Thyroid gland (tissue), 4 donors: Measurements from ENCODE around the gene WLS. TPM values are rescaled to one million over a fixed set of nuclear protein-coding genes. Genes with fewer than 3 reads are reported as not detected.

Source experiments
- DNase-seq, 2 donors: peaks; one replicate each; pipeline ENCODE4 v3.0.0-alpha.2; 2019
- H3K27ac ChIP-seq, 3 donors: fragments of 200-600 bp; sonication (generic); 1 replicate in 2 of 3; 2 replicates in 1 of 3; pipeline ENCODE4 v1.5.1; 2016 to 2019; ENCODE audit warnings: mild to moderate bottlenecking in 1 of 3, moderate library complexity in 1 of 3
- H3K27me3 ChIP-seq: fragments of 200-600 bp; sonication (generic); one replicate; pipeline ENCODE4 v1.5.1; 2019
- H3K36me3 ChIP-seq, 2 donors: fragments of 200-600 bp; sonication (generic); one replicate each; pipeline ENCODE4 v1.5.1; 2016 to 2019
- H3K4me1 ChIP-seq, 2 donors: fragments of 200-600 bp; sonication (generic); one replicate each; pipeline ENCODE4 v1.5.1; 2017 to 2019
- H3K4me3 ChIP-seq, 3 donors: fragments of 200-600 bp; sonication (generic); replicated peaks in 1 of 3; 1 replicate in 2 of 3; 2 replicates in 1 of 3; pipeline ENCODE4 v1.5.1; 2016; ENCODE audit warnings: mild to moderate bottlenecking in 1 of 3
- H3K9me3 ChIP-seq: fragments of 200-600 bp; sonication (generic); one replicate; pipeline ENCODE4 v1.5.1; 2017
- POLR2A ChIP-seq, 2 donors: fragments of 450-650 bp; IDR thresholded peaks; one replicate each; pipeline ENCODE4 v1.6.1; 2017; ENCODE audit warnings: antibody characterized with exemption in 2 of 2, mild to moderate bottlenecking in 2 of 2, moderate library complexity in 1 of 2
- WGBS, 2 donors: methylation state at CpG; one replicate each; pipeline ENCODE4 v1.1.5; 2017; 5-methylcytosine and 5-hydroxymethylcytosine counted together
- intact Hi-C: fragments of 100-400 bp; cut with DNase I; formaldehyde crosslinking; loops from one replicate; pipeline ENCODE4 v1.15.1; 2023
- total RNA-seq, 4 donors: library from RNA; depleted of rRNA; stranded (reverse); fragments of >200 nt; gene quantifications; one replicate each; pipeline ENCODE4 v1.2.3, GENCODE V29; 2016
- TF ChIP-seq, protein P1 (sequence below), 6 experiments: fragments of 200-600 bp in 3 of 6; fragments of 450-650 bp in 3 of 6; sonication (generic) in 3 of 6; IDR thresholded peaks; one replicate each; pipeline ENCODE4 v1.5.1; 2016 to 2019; ENCODE audit warnings: antibody characterized with exemption in 6 of 6, mild to moderate bottlenecking in 2 of 6, inconsistent platforms in 1 of 6, moderate library complexity in 1 of 6

The WLS gene
- total RNA-seq, 4 donors from 2014 or later: 20.0 to 52.7 (median 46.7) TPM

- no peaks in the 10 kb centered on the region for H3K4me1 ChIP-seq
- no peak overlapping the region for H3K4me3 ChIP-seq
- intact Hi-C loops: no loop called here
- H3K27ac ChIP-seq: no peak overlapping the region
- no peak for DNase-seq
- WGBS, 2 donors: 91 to 92% methylated on average over 8 of the region's 8 CpGs
- no peaks in the 10 kb centered on the region for H3K27me3 ChIP-seq
- no peaks in the 10 kb centered on the region for H3K9me3 ChIP-seq
- H3K36me3 ChIP-seq: peaks cover 0 to 3% of the 10 kb centered on the region in 2 donors
- TF ChIP-seq, protein P1, sequence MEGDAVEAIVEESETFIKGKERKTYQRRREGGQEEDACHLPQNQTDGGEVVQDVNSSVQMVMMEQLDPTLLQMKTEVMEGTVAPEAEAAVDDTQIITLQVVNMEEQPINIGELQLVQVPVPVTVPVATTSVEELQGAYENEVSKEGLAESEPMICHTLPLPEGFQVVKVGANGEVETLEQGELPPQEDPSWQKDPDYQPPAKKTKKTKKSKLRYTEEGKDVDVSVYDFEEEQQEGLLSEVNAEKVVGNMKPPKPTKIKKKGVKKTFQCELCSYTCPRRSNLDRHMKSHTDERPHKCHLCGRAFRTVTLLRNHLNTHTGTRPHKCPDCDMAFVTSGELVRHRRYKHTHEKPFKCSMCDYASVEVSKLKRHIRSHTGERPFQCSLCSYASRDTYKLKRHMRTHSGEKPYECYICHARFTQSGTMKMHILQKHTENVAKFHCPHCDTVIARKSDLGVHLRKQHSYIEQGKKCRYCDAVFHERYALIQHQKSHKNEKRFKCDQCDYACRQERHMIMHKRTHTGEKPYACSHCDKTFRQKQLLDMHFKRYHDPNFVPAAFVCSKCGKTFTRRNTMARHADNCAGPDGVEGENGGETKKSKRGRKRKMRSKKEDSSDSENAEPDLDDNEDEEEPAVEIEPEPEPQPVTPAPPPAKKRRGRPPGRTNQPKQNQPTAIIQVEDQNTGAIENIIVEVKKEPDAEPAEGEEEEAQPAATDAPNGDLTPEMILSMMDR (IDR thresholded peaks at IDR 0.05): no peak
Observed at GRCh38 chr1:68132426-68133130, 99.7 kb downstream of the WLS start.

- H3K4me1 ChIP-seq: no peaks in the 10 kb centered on the region
- WGBS, 2 donors: 93 to 97% methylated on average over 3 of the region's 3 CpGs
- peaks cover 0 to 3% of the 10 kb centered on the region in 2 donors for H3K36me3 ChIP-seq
Observed at GRCh38 chr1:68131261-68131660, 101.1 kb downstream of the WLS start.

GRCh38 chr1:68129536-68130250 is 102.6 kb downstream of the WLS start:
- Histone ChIP-seq H3K4me3 (no peak overlapping the region), H3K27ac (no peak overlapping the region), H3K36me3 (peaks cover 0 to 3% of the 10 kb centered on the region in 2 donors), H3K27me3 (no peaks in the 10 kb centered on the region), H3K9me3 (no peaks in the 10 kb centered on the region), H3K4me1 (no peaks in the 10 kb centered on the region)
- no peak for TF ChIP-seq POLR2A (IDR thresholded peaks at IDR 0.05)
- TF ChIP-seq, protein P1 (IDR thresholded peaks at IDR 0.05): no peak
- 87 to 89% methylated on average over 6 of the region's 6 CpGs for WGBS, 2 donors
- no peak for DNase-seq
- intact Hi-C loops: loop anchor here (10.0 kb wide), 1 partner anchor 105 kb away; the partner anchor contains the start of gene WLS

More at GRCh38 chr1:68131261-68131660, 101.1 kb downstream of the WLS start:
- Histone ChIP-seq H3K9me3 (no peaks in the 10 kb centered on the region), H3K27me3 (no peaks in the 10 kb centered on the region), H3K27ac (no peak overlapping the region), H3K4me3 (no peak overlapping the region)
- TF ChIP-seq, protein P1 (IDR thresholded peaks at IDR 0.05): no peak
- no peak for TF ChIP-seq POLR2A (IDR thresholded peaks at IDR 0.05)
- intact Hi-C loops: no loop called here
- no peak for DNase-seq

- no peaks in the 10 kb centered on the region for H3K27me3 ChIP-seq
- peaks cover 0 to 2% of the 10 kb centered on the region in 2 donors for H3K36me3 ChIP-seq
- no peak overlapping the region for H3K27ac ChIP-seq
- no peaks in the 10 kb centered on the region for H3K9me3 ChIP-seq
- no peak for TF ChIP-seq POLR2A (IDR thresholded peaks at IDR 0.05)
- TF ChIP-seq, protein P1 (IDR thresholded peaks at IDR 0.05): no peak
- no peak for DNase-seq
- WGBS, 2 donors: 87 to 96% methylated on average over 10 of the region's 10 CpGs
- no peak overlapping the region for H3K4me3 ChIP-seq
- H3K4me1 ChIP-seq: no peaks in the 10 kb centered on the region
- intact Hi-C loops: loop anchor here (10.0 kb wide), 1 partner anchor 106 kb away; the partner anchor contains the start of gene WLS
Observed at GRCh38 chr1:68128820-68129219, 103.5 kb downstream of the WLS start.

DNA sequence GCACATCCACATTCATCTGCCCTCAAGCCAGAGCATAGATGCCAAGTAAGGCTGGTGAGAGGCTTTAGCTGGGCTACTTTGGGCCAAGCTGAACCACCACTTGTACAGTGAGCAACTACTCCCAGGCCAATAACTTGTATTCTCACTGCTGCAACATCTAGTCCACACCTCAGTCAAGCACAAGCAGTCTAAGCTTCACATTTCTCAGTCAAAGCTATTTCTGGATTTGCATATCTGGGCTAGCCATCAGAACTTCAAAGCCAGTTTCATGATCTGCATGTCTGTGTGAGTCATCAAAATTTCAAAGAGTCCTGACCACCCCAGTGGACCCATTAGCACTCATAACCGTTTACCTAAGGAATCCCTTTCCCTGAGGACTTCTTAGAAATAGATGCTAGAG is 104.2 kb downstream of the WLS start:
- Histone ChIP-seq H3K27me3 (no peaks in the 10 kb centered on the region), H3K4me3 (no peak overlapping the region), H3K36me3 (no peaks in the 10 kb centered on the region), H3K27ac (no peak overlapping the region), H3K4me1 (no peaks in the 10 kb centered on the region), H3K9me3 (no peaks in the 10 kb centered on the region)
- 36 to 55% methylated on average over 1 of the region's 1 CpG for WGBS, 2 donors
- DNase-seq: no peak
- TF ChIP-seq POLR2A (IDR thresholded peaks at IDR 0.05): no peak
- TF ChIP-seq, protein P1 (IDR thresholded peaks at IDR 0.05): no peak
- intact Hi-C loops: loop anchor here (10.0 kb wide), 1 partner anchor 107 kb away; the partner anchor contains the start of gene WLS
